ENCODE data around the gene CRTC2.

GRCh38 chr1:153916297-153916696 lies 42.1 kb downstream of the CRTC2 start:
- no peak for TF ChIP-seq CTCF (IDR thresholded peaks at IDR 0.05)
- TF ChIP-seq POLR2A (IDR thresholded peaks at IDR 0.05) = no peak

All from adrenal gland (tissue), 5 donors.